HL-60 (cell line): ENCODE measurements around the gene COPB1.

ENCODE experiments used
- GABPA ChIP-seq: IDR thresholded peaks from 2 replicates; pipeline ENCODE4 v1.6.1; 2012; ENCODE audit warnings: low read depth
- POLR2AphosphoS5 ChIP-seq: IDR thresholded peaks from 2 replicates; pipeline ENCODE4 v1.6.1; 2012; ENCODE audit warnings: low read depth
- SPI1 ChIP-seq: IDR thresholded peaks from 2 replicates; pipeline ENCODE4 v1.6.1; 2012; ENCODE audit warnings: low read depth, mild to moderate bottlenecking, borderline replicate concordance
- TF ChIP-seq, protein P1 (sequence below): IDR thresholded peaks from one replicate; pipeline ENCODE4 v1.5.1; 2011; ENCODE audit warnings: low read length, control low read depth, inconsistent platforms; ENCODE audit not compliant: insufficient read depth
- TF ChIP-seq, protein P2 (sequence below): IDR thresholded peaks from 2 replicates; pipeline ENCODE4 v1.6.1; 2012; ENCODE audit warnings: low read depth; ENCODE audit not compliant: insufficient replicate concordance

DNA sequence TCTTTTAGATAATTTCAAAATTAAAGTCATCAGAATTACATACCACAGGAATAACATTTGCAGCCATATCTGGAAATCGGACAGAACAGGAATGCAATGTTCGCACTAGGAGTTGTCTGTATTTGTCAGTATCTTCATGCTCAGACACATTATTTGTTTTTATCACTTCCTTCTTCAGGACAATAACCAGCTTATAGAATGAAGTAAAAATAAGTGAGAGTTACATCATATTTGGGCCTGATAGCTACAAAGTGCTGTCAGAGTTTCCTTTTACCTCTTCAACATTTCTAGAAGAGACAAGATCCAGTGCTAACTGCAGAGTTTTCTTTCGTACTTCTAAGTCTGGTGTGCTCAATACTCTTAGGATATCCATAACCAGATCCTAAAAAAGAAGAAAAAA, 18.9 kb downstream of the COPB1 start:
- TF ChIP-seq, protein P1, sequence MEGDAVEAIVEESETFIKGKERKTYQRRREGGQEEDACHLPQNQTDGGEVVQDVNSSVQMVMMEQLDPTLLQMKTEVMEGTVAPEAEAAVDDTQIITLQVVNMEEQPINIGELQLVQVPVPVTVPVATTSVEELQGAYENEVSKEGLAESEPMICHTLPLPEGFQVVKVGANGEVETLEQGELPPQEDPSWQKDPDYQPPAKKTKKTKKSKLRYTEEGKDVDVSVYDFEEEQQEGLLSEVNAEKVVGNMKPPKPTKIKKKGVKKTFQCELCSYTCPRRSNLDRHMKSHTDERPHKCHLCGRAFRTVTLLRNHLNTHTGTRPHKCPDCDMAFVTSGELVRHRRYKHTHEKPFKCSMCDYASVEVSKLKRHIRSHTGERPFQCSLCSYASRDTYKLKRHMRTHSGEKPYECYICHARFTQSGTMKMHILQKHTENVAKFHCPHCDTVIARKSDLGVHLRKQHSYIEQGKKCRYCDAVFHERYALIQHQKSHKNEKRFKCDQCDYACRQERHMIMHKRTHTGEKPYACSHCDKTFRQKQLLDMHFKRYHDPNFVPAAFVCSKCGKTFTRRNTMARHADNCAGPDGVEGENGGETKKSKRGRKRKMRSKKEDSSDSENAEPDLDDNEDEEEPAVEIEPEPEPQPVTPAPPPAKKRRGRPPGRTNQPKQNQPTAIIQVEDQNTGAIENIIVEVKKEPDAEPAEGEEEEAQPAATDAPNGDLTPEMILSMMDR, result no peak
- TF ChIP-seq GABPA (no peak), SPI1 (no peak), POLR2AphosphoS5 (no peak)
- TF ChIP-seq, protein P2, sequence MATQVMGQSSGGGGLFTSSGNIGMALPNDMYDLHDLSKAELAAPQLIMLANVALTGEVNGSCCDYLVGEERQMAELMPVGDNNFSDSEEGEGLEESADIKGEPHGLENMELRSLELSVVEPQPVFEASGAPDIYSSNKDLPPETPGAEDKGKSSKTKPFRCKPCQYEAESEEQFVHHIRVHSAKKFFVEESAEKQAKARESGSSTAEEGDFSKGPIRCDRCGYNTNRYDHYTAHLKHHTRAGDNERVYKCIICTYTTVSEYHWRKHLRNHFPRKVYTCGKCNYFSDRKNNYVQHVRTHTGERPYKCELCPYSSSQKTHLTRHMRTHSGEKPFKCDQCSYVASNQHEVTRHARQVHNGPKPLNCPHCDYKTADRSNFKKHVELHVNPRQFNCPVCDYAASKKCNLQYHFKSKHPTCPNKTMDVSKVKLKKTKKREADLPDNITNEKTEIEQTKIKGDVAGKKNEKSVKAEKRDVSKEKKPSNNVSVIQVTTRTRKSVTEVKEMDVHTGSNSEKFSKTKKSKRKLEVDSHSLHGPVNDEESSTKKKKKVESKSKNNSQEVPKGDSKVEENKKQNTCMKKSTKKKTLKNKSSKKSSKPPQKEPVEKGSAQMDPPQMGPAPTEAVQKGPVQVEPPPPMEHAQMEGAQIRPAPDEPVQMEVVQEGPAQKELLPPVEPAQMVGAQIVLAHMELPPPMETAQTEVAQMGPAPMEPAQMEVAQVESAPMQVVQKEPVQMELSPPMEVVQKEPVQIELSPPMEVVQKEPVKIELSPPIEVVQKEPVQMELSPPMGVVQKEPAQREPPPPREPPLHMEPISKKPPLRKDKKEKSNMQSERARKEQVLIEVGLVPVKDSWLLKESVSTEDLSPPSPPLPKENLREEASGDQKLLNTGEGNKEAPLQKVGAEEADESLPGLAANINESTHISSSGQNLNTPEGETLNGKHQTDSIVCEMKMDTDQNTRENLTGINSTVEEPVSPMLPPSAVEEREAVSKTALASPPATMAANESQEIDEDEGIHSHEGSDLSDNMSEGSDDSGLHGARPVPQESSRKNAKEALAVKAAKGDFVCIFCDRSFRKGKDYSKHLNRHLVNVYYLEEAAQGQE, result no peak
